CD8-positive, alpha-beta memory T cell (primary cell): ENCODE measurements around the gene RABEPK. TPM values are rescaled to one million over a fixed set of nuclear protein-coding genes. Genes with fewer than 3 reads are reported as not detected.
"Not testable (repeated sequence)": the region's sequence is repeated elsewhere in the genome, so short reads cannot be mapped to it uniquely, and the experiment has no call there.

Source experiments
- CTCF ChIA-PET: fragments of 350-600 bp; sonication (Branson Sonifier 250); formaldehyde crosslinking; loops from one replicate; lab custom pipeline; 2021; ENCODE audit warnings: antibody characterized with exemption; lab: Charles Lee
- POLR2A ChIA-PET: fragments of 350-600 bp; sonication (Branson Sonifier 250); formaldehyde crosslinking; loops from one replicate; lab custom pipeline; 2021; ENCODE audit warnings: antibody characterized with exemption; lab: Charles Lee
- DNase-seq, 5 donors: peaks; one replicate each; pipeline versions ENCODE4 v3.0.0 to v3.0.0-alpha.2; 2020 to 2022; ENCODE audit warnings: mixed read lengths in 1 of 5
- H3K27ac ChIP-seq: one replicate; pipeline ENCODE4 v1.7.0; 2013; ENCODE audit warnings: low read depth, mild to moderate bottlenecking, low read length, moderate library complexity
- H3K27me3 ChIP-seq: 2 replicates; pipeline ENCODE4 v1.7.0; 2013; ENCODE audit warnings: low read length, mild to moderate bottlenecking; ENCODE audit not compliant: insufficient read depth, poor library complexity, severe bottlenecking
- H3K36me3 ChIP-seq: 2 replicates; pipeline ENCODE4 v1.7.0; 2013; ENCODE audit warnings: mild to moderate bottlenecking, low read length, moderate library complexity; ENCODE audit not compliant: insufficient read depth
- H3K4me1 ChIP-seq: 2 replicates; pipeline ENCODE4 v1.7.0; 2013; ENCODE audit warnings: mild to moderate bottlenecking, low read length, moderate library complexity; ENCODE audit not compliant: insufficient read depth
- H3K4me3 ChIP-seq: 2 replicates; pipeline ENCODE4 v1.7.0; 2013; ENCODE audit warnings: mild to moderate bottlenecking, low read length
- H3K9me3 ChIP-seq: 2 replicates; pipeline ENCODE4 v1.7.0; 2013; ENCODE audit warnings: mild to moderate bottlenecking, low read length
- H3K27ac Mint-ChIP-seq, 8 donors: one replicate each; pipeline ENCODE4 v1.8.0; 2020 to 2021; ENCODE audit warnings: mixed read lengths in 8 of 8, mild to moderate bottlenecking in 6 of 8, inconsistent platforms in 3 of 8, moderate library complexity in 3 of 8
- H3K27me3 Mint-ChIP-seq, 2 donors: one replicate each; pipeline ENCODE4 v1.8.0; 2020 to 2021; ENCODE audit warnings: mixed read lengths in 2 of 2, mild to moderate bottlenecking in 1 of 2, moderate library complexity in 1 of 2
- H3K36me3 Mint-ChIP-seq, 3 donors: one replicate each; pipeline ENCODE4 v1.8.0; 2020 to 2021; ENCODE audit warnings: mixed read lengths in 3 of 3, inconsistent platforms in 1 of 3, mild to moderate bottlenecking in 1 of 3
- H3K4me1 Mint-ChIP-seq, 3 donors: one replicate each; pipeline ENCODE4 v1.8.0; 2020 to 2021; ENCODE audit warnings: mixed read lengths in 3 of 3, inconsistent platforms in 1 of 3, mild to moderate bottlenecking in 1 of 3
- H3K4me3 Mint-ChIP-seq, 7 donors: one replicate each; pipeline ENCODE4 v1.8.0; 2020 to 2021; ENCODE audit warnings: mixed read lengths in 7 of 7, mild to moderate bottlenecking in 6 of 7, moderate library complexity in 4 of 7, inconsistent platforms in 2 of 7
- H3K9me3 Mint-ChIP-seq, 5 donors: one replicate each; pipeline ENCODE4 v1.8.0; 2020 to 2022; ENCODE audit warnings: mixed read lengths in 5 of 5, mild to moderate bottlenecking in 3 of 5, moderate library complexity in 2 of 5, inconsistent platforms in 1 of 5
- polyA plus RNA-seq: library from polyadenylated mRNA; unstranded; fragments of 300-500 nt; fragmentation: Illumina TruSeq; gene quantifications from one replicate; pipeline ENCODE4 v1.2.3, GENCODE V29; 2021
- total RNA-seq, 2 experiments: library from RNA; stranded (reverse); gene quantifications; one replicate each; pipeline ENCODE4 v1.2.3, GENCODE V29; 2021

The RABEPK gene
- total and polyA plus RNA-seq, 3 experiments from 2014 or later: 32.6 to 40.1 (median 39.6) TPM

DNA sequence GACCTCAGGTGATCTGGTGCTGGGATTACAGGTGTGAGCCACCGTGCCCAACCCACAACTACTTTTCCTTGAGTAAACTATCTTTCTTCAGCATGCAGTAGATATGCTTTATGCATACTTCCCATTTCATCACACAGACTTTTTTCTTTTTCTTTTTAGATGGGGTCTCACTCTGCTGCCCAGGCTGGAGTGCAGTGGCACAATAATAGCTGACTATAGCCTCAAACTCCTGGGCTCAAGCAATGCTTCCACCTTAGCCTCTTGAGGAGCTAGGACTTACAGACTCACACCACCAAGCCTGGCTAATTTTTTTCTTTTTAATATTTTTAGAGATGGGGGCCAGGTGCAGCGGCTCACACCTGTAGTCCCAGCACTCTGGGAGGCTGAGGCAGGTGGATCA, 33.6 kb upstream of the RABEPK start:
- no peaks in the 10 kb centered on the region for H3K27me3 Mint-ChIP-seq
- no peak overlapping the region for H3K4me3 ChIP-seq
- no peaks in the 10 kb centered on the region for H3K9me3 Mint-ChIP-seq
- CTCF ChIA-PET: no interaction called here
- H3K27ac Mint-ChIP-seq: peak overlapping the region in 2 of 8 donors; percentile 33 to 47
- H3K9me3 ChIP-seq: no peaks in the 10 kb centered on the region
- no peak overlapping the region for H3K27ac ChIP-seq
- H3K27me3 ChIP-seq: no peaks in the 10 kb centered on the region
- DNase-seq: no peak
- H3K4me1 ChIP-seq: peaks cover 1% of the 10 kb centered on the region
- H3K4me1 Mint-ChIP-seq: peaks cover 8 to 27% (median 12%) of the 10 kb centered on the region in 3 donors
- H3K36me3 Mint-ChIP-seq: peaks cover 0 to 44% (median 10%) of the 10 kb centered on the region in 3 donors
- peaks cover 14% of the 10 kb centered on the region for H3K36me3 ChIP-seq
- POLR2A ChIA-PET: no interaction called here
- no peak overlapping the region for H3K4me3 Mint-ChIP-seq

DNA sequence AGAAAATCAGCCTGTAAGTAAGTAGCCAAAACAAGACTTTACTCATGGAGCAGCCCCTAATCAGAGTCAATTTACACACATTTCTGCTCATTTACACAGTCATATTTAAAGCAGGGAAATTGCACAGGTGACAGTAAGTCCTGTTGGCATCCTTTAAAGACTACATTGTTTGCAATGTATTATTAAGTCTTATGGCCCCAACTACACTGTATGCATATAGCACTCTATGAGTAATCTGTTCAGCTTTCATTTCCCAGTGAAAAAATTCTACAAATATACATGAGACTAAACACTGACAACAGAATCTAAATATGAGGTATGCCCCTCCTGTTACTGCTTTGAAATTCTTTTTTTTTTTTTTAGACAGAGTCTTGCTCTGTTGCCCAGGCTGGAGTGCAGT, 30.4 kb upstream of the RABEPK start:
- POLR2A ChIA-PET: no interaction called here
- Histone ChIP-seq H3K9me3 (no peaks in the 10 kb centered on the region), H3K4me3 (no peak overlapping the region), H3K36me3 (peaks cover 14% of the 10 kb centered on the region), H3K27ac (no peak overlapping the region), H3K4me1 (peaks cover 15% of the 10 kb centered on the region), H3K27me3 (no peaks in the 10 kb centered on the region)
- peaks cover 0 to 52% (median 10%) of the 10 kb centered on the region in 3 donors for H3K36me3 Mint-ChIP-seq
- CTCF ChIA-PET: no interaction called here
- H3K4me1 Mint-ChIP-seq: peaks cover 24 to 48% (median 35%) of the 10 kb centered on the region in 3 donors
- H3K27me3 Mint-ChIP-seq: no peaks in the 10 kb centered on the region
- no peak for DNase-seq
- H3K9me3 Mint-ChIP-seq: no peaks in the 10 kb centered on the region
- H3K4me3 Mint-ChIP-seq: no peak overlapping the region
- no peak overlapping the region for H3K27ac Mint-ChIP-seq

DNA sequence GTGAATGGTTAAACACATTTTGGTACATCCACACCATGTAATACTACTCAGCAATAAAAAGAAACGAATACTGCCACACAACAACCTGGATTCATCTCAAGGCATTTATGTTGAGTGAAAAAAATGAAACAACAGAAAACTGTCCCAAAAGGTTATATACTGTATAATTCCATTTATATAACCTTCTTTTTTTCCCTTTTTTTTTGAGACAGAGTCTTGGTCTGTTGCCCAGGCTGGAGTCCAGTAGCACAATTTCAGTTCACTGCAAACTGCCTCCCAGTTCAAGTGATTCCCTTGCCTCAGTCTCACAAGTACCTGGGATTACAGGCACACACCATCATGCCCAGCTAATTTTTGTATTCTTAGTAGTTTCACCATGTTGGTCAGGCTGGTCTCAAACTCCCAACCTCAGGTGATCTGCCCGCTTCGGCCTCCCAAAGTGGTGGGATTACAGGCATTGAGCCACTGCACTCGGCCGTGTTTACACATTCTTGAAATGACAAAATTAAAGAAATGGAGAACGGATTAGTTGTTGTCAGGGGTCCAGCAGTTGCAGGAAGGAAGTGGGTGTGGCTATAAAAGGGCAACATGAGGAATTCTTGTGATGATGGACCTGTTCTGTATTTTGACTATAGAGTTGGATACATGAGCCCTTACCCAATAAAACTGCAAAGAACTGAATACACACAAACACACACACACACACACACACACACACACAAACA, 28.1 kb upstream of the RABEPK start:
- H3K36me3 ChIP-seq: peaks cover 14% of the 10 kb centered on the region
- no peaks in the 10 kb centered on the region for H3K27me3 Mint-ChIP-seq
- H3K4me1 Mint-ChIP-seq: peaks cover 35 to 62% (median 50%) of the 10 kb centered on the region in 3 donors
- peaks cover 0 to 50% (median 8%) of the 10 kb centered on the region in 3 donors for H3K36me3 Mint-ChIP-seq
- peaks cover 15% of the 10 kb centered on the region for H3K4me1 ChIP-seq
- peak overlapping the region in 3 of 7 donors; percentile 11 to 45 (median 13) for H3K4me3 Mint-ChIP-seq
- no peaks in the 10 kb centered on the region for H3K9me3 ChIP-seq
- DNase-seq: no peak
- peak overlapping the region in 7 of 8 donors; percentile 47 to 88 (median 69) for H3K27ac Mint-ChIP-seq
- H3K4me3 ChIP-seq: no peak overlapping the region
- ChIA-PET CTCF (no interaction called here), POLR2A (no interaction called here)
- H3K9me3 Mint-ChIP-seq: no peaks in the 10 kb centered on the region
- H3K27ac ChIP-seq: no peak overlapping the region
- H3K27me3 ChIP-seq: no peaks in the 10 kb centered on the region

DNA sequence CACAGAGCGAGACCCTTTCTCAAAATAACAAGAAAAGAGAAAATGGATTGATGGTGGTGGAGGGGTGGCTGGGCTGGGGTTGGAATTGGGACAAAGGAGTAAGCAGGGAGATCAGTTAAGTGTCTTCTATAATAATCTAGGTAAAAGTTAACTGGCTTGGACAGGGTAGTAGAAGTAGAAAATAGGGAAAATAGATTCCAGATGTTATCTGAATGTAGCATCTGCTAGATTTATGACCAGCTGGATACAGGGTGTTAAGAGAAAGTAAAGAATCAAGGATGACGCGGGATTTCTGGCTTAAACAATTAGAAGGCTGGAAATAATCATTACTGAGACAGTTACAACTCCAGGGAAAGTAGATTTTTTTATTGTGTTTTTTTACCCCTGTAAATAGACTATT, 23.7 kb upstream of the RABEPK start:
- no peaks in the 10 kb centered on the region for H3K36me3 ChIP-seq
- H3K27me3 ChIP-seq: no peaks in the 10 kb centered on the region
- no peak for DNase-seq
- no peak overlapping the region for H3K4me3 Mint-ChIP-seq
- no peak overlapping the region for H3K27ac ChIP-seq
- H3K9me3 Mint-ChIP-seq: no peaks in the 10 kb centered on the region
- no peak overlapping the region for H3K4me3 ChIP-seq
- CTCF ChIA-PET: no interaction called here
- peaks cover 60 to 85% (median 80%) of the 10 kb centered on the region in 3 donors for H3K4me1 Mint-ChIP-seq
- H3K27me3 Mint-ChIP-seq: no peaks in the 10 kb centered on the region
- H3K27ac Mint-ChIP-seq: peak overlapping the region in 4 of 8 donors; percentile 19 to 88 (median 40)
- H3K36me3 Mint-ChIP-seq: peaks cover 0 to 39% (median 1%) of the 10 kb centered on the region in 3 donors
- no peaks in the 10 kb centered on the region for H3K9me3 ChIP-seq
- H3K4me1 ChIP-seq: peaks cover 15% of the 10 kb centered on the region
- POLR2A ChIA-PET: no interaction called here

DNA sequence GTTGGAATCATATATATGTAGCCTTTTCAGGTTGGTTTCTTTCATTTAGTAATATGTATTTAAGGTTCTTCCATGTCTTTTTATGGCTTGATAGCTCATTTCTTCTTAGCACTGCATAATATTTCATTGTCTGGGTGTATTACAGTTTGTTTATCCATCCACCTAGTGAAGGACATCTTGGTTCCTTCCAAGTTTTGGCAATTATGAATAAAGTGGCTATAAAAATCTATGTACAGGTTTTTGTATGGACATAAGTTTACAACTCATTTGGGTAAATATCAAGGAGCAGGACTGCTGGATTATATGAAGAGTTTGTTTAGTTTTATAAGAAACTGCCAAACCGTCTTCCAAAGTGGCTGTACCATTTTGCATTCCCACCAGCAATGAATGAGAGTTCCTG, 22.5 kb upstream of the RABEPK start:
- Histone ChIP-seq H3K4me3 (no peak overlapping the region), H3K36me3 (no peaks in the 10 kb centered on the region), H3K4me1 (peaks cover 2% of the 10 kb centered on the region), H3K27me3 (no peaks in the 10 kb centered on the region), H3K27ac (no peak overlapping the region), H3K9me3 (no peaks in the 10 kb centered on the region)
- no peak for DNase-seq
- CTCF ChIA-PET: no interaction called here
- Mint-ChIP-seq H3K27me3 (no peaks in the 10 kb centered on the region), H3K36me3 (peaks cover 0 to 36% (median 1%) of the 10 kb centered on the region in 3 donors), H3K4me3 (peak overlapping the region in 1 of 7 donors; percentile 5), H3K9me3 (no peaks in the 10 kb centered on the region), H3K4me1 (peaks cover 61 to 85% (median 80%) of the 10 kb centered on the region in 3 donors), H3K27ac (peak overlapping the region in 3 of 8 donors; percentile 11 to 67 (median 51))
- POLR2A ChIA-PET: no interaction called here

DNA sequence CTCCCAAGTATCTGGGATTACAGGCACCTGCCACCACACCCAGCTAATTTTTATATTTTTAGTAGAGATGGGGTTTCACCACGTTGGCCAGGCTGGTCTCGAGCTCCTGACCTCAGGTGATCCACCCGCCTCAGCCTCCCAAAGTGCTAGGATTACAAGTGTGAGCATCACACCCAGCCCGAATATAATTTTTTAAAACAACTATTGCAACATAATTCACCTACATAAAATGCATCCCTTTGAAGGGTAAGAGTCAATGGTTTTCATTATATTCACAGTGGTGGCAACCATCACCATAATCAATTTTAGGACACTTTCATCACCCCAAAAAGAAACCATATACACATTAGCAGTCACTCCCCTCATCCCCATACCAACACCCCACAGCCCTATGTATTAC, 20.6 kb upstream of the RABEPK start:
- POLR2A ChIA-PET, DNase-seq, H3K27ac ChIP-seq, CTCF ChIA-PET, H3K27me3 ChIP-seq, H3K4me3 ChIP-seq, H3K9me3 Mint-ChIP-seq, H3K9me3 ChIP-seq, H3K27me3 Mint-ChIP-seq, H3K36me3 ChIP-seq, H3K4me3 Mint-ChIP-seq, H3K4me1 ChIP-seq: not testable (repeated sequence)
- Mint-ChIP-seq H3K27ac (peak overlapping the region in 3 of 8 donors; percentile 10 to 52 (median 16)), H3K36me3 (peaks cover 0 to 34% (median 5%) of the 10 kb centered on the region in 3 donors), H3K4me1 (peaks cover 63 to 89% (median 85%) of the 10 kb centered on the region in 3 donors)

DNA sequence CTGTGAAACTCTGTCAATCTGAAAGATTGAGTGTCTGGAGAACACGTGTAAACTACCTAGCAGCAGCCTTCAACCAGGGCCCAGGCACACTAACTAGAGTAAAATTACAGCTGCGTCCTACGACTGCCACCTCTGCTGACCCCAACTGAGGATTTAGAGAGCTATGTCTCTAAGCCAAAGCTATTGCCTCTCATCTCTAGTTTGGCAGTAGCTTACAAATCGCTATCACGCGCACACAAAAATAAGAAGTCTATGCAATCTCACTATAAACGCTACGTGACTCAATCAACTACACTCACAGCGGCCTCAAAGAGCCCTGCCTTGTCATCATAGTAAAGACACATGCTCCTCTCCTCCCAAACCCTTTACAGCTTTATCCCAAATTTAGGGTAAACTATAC, 19.5 kb upstream of the RABEPK start:
- no peaks in the 10 kb centered on the region for H3K9me3 ChIP-seq
- DNase-seq: no peak
- no peak overlapping the region for H3K4me3 ChIP-seq
- H3K27ac ChIP-seq: no peak overlapping the region
- H3K27ac Mint-ChIP-seq: peak overlapping the region in 3 of 8 donors; percentile 3 to 23 (median 14)
- peaks cover 0 to 41% (median 5%) of the 10 kb centered on the region in 3 donors for H3K36me3 Mint-ChIP-seq
- no peaks in the 10 kb centered on the region for H3K27me3 ChIP-seq
- no peaks in the 10 kb centered on the region for H3K9me3 Mint-ChIP-seq
- CTCF ChIA-PET: no interaction called here
- peaks cover 66 to 92% (median 90%) of the 10 kb centered on the region in 3 donors for H3K4me1 Mint-ChIP-seq
- H3K36me3 ChIP-seq: no peaks in the 10 kb centered on the region
- H3K27me3 Mint-ChIP-seq: no peaks in the 10 kb centered on the region
- H3K4me3 Mint-ChIP-seq: no peak overlapping the region
- POLR2A ChIA-PET: no interaction called here
- peaks cover 3% of the 10 kb centered on the region for H3K4me1 ChIP-seq

DNA sequence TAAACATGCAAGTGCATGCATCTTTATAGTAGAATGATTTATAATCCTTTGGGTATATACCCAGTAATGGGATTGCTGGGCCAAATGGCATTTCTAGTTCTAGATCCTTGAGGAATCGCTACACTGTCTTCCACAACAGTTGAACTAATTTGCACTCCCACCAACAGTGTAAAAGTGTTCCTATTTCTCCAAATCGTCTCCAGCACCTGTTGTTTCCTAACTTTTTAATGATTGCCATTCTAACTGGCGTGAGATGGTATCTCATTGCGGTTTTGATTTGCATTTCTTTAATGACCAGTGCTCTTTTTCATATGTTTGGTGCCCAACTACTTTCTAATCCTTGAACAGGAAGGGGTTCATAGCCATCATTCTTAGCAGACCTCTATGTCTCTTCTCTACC, 18.6 kb upstream of the RABEPK start:
- Mint-ChIP-seq H3K36me3 (peaks cover 0 to 38% (median 5%) of the 10 kb centered on the region in 3 donors), H3K27ac (peak overlapping the region in 5 of 8 donors; percentile 5 to 68 (median 48)), H3K4me1 (peaks cover 63 to 89% (median 85%) of the 10 kb centered on the region in 3 donors)
- H3K27me3 Mint-ChIP-seq, H3K36me3 ChIP-seq, H3K27ac ChIP-seq, H3K4me3 Mint-ChIP-seq, H3K9me3 Mint-ChIP-seq, H3K4me3 ChIP-seq, CTCF ChIA-PET, H3K27me3 ChIP-seq, H3K4me1 ChIP-seq, POLR2A ChIA-PET, H3K9me3 ChIP-seq, DNase-seq: not testable (repeated sequence)
